HL-60/S4 treated with retinoic acid at 250 ng/mL for 4 days and 3 days (cell line): ENCODE data around the gene POLR2F.

Experiments used
- in situ Hi-C: fragments of 300-500 bp; cut with MboI; formaldehyde crosslinking; loops from 2 replicates; pipeline ENCODE4 v1.7.0; 2022; ENCODE audit warnings: low sequenced_read_pairs

The POLR2F gene

GRCh38 chr22:37953437-37954179, at the start of gene POLR2F, which contains the start of gene C22orf23:
POLR2F (plus strand) TSS chr22:37953699; CDS start chr22:37953788, 89 bp downstream.
C22orf23 (minus strand) TSS chr22:37953601; CDS start chr22:37953149, 452 bp downstream.
- in situ Hi-C loops: no loop called here

- in situ Hi-C loops: no loop called here
Observed at GRCh38 chr22:37904572-37905533, 48.6 kb upstream of the POLR2F start.

GRCh38 chr22:37905534-37906363, 47.8 kb upstream of the POLR2F start, which contains the start of gene MICALL1:
MICALL1 (plus strand) TSS chr22:37906297; CDS start chr22:37906423, 126 bp downstream.
- in situ Hi-C loops: no loop called here

- in situ Hi-C loops: no loop called here
Observed at GRCh38 chr22:37906364-37907008, 47.0 kb upstream of the POLR2F start.

- in situ Hi-C loops: no loop called here
Observed at GRCh38 chr22:37907036-37907954, 46.2 kb upstream of the POLR2F start.

- in situ Hi-C loops: no loop called here
Observed at GRCh38 chr22:37909766-37910165, 43.7 kb upstream of the POLR2F start.

- in situ Hi-C loops: no loop called here
Observed at GRCh38 chr22:37910890-37911672, 42.4 kb upstream of the POLR2F start.

- in situ Hi-C loops: no loop called here
Observed at GRCh38 chr22:37911697-37912096, 41.8 kb upstream of the POLR2F start.

GRCh38 chr22:37912171-37912570, 41.3 kb upstream of the POLR2F start:
- in situ Hi-C loops: no loop called here

GRCh38 chr22:37913233-37913721, 40.2 kb upstream of the POLR2F start:
- in situ Hi-C loops: no loop called here

- in situ Hi-C loops: no loop called here
Observed at GRCh38 chr22:37916311-37916710, 37.2 kb upstream of the POLR2F start.

GRCh38 chr22:37917874-37918548, 35.5 kb upstream of the POLR2F start:
- in situ Hi-C loops: no loop called here

GRCh38 chr22:37918580-37919270, 34.8 kb upstream of the POLR2F start:
- in situ Hi-C loops: no loop called here

- in situ Hi-C loops: no loop called here
Observed at GRCh38 chr22:37920126-37920525, 33.4 kb upstream of the POLR2F start.

- in situ Hi-C loops: no loop called here
Observed at GRCh38 chr22:37922191-37922590, 31.3 kb upstream of the POLR2F start.

GRCh38 chr22:37923927-37924326, 29.6 kb upstream of the POLR2F start:
- in situ Hi-C loops: no loop called here
